HepG2 (cell line): Measurements from ENCODE around the gene MAP3K2.

Source experiments
- CHD4 ChIP-seq: fragments of 200-600 bp; sonication (generic); IDR thresholded peaks from 2 replicates; pipeline ENCODE4 v1.7.0; 2017; ENCODE audit warnings: mild to moderate bottlenecking, low read length, borderline replicate concordance
- ESRRA ChIP-seq: sonication (generic); formaldehyde crosslinking; IDR thresholded peaks from 2 replicates; pipeline ENCODE4 v1.5.1; 2020; ENCODE audit warnings: mild to moderate bottlenecking, low read depth, missing genetic modification reagents
- NR3C1 ChIP-seq: sonication (generic); formaldehyde crosslinking; IDR thresholded peaks from 2 replicates; pipeline ENCODE4 v1.4.0; 2020; ENCODE audit warnings: missing genetic modification reagents
- RFX5 ChIP-seq: IDR thresholded peaks from 2 replicates; pipeline ENCODE4 v1.6.1; 2011; ENCODE audit warnings: low read depth, low read length, improper control_type of control experiment
- SP4 ChIP-seq: sonication (generic); formaldehyde crosslinking; IDR thresholded peaks from 2 replicates; pipeline ENCODE4 v1.8.1; 2023; ENCODE audit warnings: mild to moderate bottlenecking, missing genetic modification reagents
- YY1 ChIP-seq: IDR thresholded peaks from 2 replicates; pipeline ENCODE4 v1.6.1; 2011; ENCODE audit warnings: low read length, low read depth, moderate library complexity, mild to moderate bottlenecking; ENCODE audit not compliant: insufficient read depth, insufficient replicate concordance
- TF ChIP-seq, protein P1 (sequence below): sonication (generic); formaldehyde crosslinking; IDR thresholded peaks from 2 replicates; pipeline ENCODE4 v1.9.0; 2021; ENCODE audit warnings: missing genetic modification reagents, borderline replicate concordance

GRCh38 chr2:127373362-127374083, 14.3 kb downstream of the MAP3K2 start:
- TF ChIP-seq SP4 (CRISPR knock-in tag): no peak
- TF ChIP-seq NR3C1 (CRISPR knock-in tag): no peak
- TF ChIP-seq, protein P1, sequence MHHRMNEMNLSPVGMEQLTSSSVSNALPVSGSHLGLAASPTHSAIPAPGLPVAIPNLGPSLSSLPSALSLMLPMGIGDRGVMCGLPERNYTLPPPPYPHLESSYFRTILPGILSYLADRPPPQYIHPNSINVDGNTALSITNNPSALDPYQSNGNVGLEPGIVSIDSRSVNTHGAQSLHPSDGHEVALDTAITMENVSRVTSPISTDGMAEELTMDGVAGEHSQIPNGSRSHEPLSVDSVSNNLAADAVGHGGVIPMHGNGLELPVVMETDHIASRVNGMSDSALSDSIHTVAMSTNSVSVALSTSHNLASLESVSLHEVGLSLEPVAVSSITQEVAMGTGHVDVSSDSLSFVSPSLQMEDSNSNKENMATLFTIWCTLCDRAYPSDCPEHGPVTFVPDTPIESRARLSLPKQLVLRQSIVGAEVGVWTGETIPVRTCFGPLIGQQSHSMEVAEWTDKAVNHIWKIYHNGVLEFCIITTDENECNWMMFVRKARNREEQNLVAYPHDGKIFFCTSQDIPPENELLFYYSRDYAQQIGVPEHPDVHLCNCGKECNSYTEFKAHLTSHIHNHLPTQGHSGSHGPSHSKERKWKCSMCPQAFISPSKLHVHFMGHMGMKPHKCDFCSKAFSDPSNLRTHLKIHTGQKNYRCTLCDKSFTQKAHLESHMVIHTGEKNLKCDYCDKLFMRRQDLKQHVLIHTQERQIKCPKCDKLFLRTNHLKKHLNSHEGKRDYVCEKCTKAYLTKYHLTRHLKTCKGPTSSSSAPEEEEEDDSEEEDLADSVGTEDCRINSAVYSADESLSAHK (CRISPR knock-in tag): no peak
- TF ChIP-seq RFX5: no peak
- TF ChIP-seq CHD4: no peak
- TF ChIP-seq YY1: no peak
- no peak for TF ChIP-seq ESRRA (CRISPR knock-in tag)
